A673 (cell line): ENCODE results near the gene CDYL. TPM values are rescaled to one million over a fixed set of nuclear protein-coding genes. Genes with fewer than 3 reads are reported as not detected.

Experiments used
- BruUV-seq: library from RNA; stranded (reverse); fragments of 400-500 nt; replicated peaks from 2 replicates; lab custom pipeline; 2021; lab: Mats Ljungman, UMichigan
- CTCF ChIA-PET: fragments of 300-600 bp; sonication (Branson Sonifier 250); formaldehyde crosslinking; loops from one replicate; lab custom pipeline; 2022; ENCODE audit warnings: antibody characterized with exemption; lab: Charles Lee
- POLR2A ChIA-PET: fragments of 300-600 bp; sonication (Branson Sonifier 250); formaldehyde crosslinking; loops from one replicate; lab custom pipeline; 2022; ENCODE audit warnings: antibody characterized with exemption; ENCODE audit not compliant: low non-redundant PET; lab: Charles Lee
- DNase-seq: peaks from one replicate; pipeline ENCODE4 v3.0.0-alpha.2; 2015; ENCODE audit warnings: low spot score
- H3K27ac ChIP-seq: fragments of 200-600 bp; sonication (generic); 2 replicates; pipeline ENCODE4 v1.5.1; 2016; ENCODE audit warnings: mixed run types, low read depth, mild to moderate bottlenecking, mixed read lengths, antibody characterized with exemption, low read length; ENCODE audit not compliant: poor library complexity, severe bottlenecking
- H3K27me3 ChIP-seq: fragments of 200-600 bp; sonication (generic); replicated peaks from 2 replicates; pipeline ENCODE4 v1.6.1; 2017; ENCODE audit warnings: mixed run types, low read depth, mild to moderate bottlenecking, mixed read lengths, antibody characterized with exemption, low read length; ENCODE audit not compliant: insufficient read depth, poor library complexity
- H3K36me3 ChIP-seq: fragments of 200-600 bp; sonication (generic); 2 replicates; pipeline ENCODE4 v1.6.1; 2016; ENCODE audit warnings: mixed run types, mild to moderate bottlenecking, mixed read lengths, antibody characterized with exemption, low read length; ENCODE audit not compliant: insufficient read depth, poor library complexity, severe bottlenecking
- H3K4me1 ChIP-seq: fragments of 200-600 bp; sonication (generic); 2 replicates; pipeline ENCODE4 v1.6.1; 2017; ENCODE audit warnings: mixed run types, mild to moderate bottlenecking, mixed read lengths, antibody characterized with exemption, low read length; ENCODE audit not compliant: insufficient read depth, poor library complexity, severe bottlenecking
- H3K4me3 ChIP-seq: fragments of 200-600 bp; sonication (generic); 2 replicates; pipeline ENCODE4 v1.5.1; 2016; ENCODE audit warnings: low read depth, mixed run types, mild to moderate bottlenecking, mixed read lengths, low read length; ENCODE audit not compliant: poor library complexity, severe bottlenecking
- H3K9me3 ChIP-seq: fragments of 200-600 bp; sonication (generic); 2 replicates; pipeline ENCODE4 v1.6.1; 2016; ENCODE audit warnings: mixed run types, low read depth, mild to moderate bottlenecking, mixed read lengths, antibody characterized with exemption, low read length; ENCODE audit not compliant: poor library complexity, severe bottlenecking
- EZH2 ChIP-seq: fragments of 200-600 bp; sonication (generic); IDR thresholded peaks from 2 replicates; pipeline ENCODE4 v1.6.1; 2017; ENCODE audit warnings: borderline replicate concordance, low read depth, mild to moderate bottlenecking, mixed read lengths, antibody characterized with exemption, low read length; ENCODE audit not compliant: poor library complexity, severe bottlenecking
- intact Hi-C: fragments of 100-400 bp; cut with micrococcal nuclease; formaldehyde crosslinking; loops from one replicate; pipeline ENCODE4 v1.10.0; 2022; ENCODE audit not compliant: unreplicated experiment
- total RNA-seq: library from RNA; stranded (reverse); gene quantifications from 2 replicates; pipeline ENCODE4 v1.2.3, GENCODE V29; 2021
- TF ChIP-seq, protein P1 (sequence below): fragments of 300-800, 200-600 bp; sonication (generic); conservative IDR thresholded peaks from 2 replicates; pipeline ENCODE4 v1.5.1; 2017; ENCODE audit warnings: low read depth, mild to moderate bottlenecking, antibody characterized with exemption, low read length, moderate library complexity, mixed read lengths

Gene CDYL
- total RNA-seq, 1 experiment from 2014 or later: 57.6 TPM

DNA sequence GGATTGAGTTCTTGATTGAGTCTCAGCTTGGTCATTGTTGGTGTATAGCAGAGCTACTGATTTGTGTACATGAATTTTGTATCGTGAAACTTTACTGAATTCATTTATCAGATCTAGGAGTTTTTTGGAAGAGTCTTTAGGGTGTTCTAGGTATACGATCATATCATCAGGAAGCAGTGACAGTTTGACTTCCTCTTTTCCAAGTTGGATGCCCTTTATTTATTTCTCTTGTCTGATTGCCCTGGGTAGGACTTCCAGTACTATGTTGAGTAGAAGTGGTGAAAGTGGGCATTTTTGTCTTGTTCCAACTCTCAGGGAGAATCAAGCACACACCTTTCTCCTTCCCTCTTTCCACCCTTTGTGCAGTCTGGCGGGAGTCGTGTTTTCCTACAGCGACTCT is 201.3 kb downstream of the CDYL start:
- Histone ChIP-seq H3K27ac (no peak overlapping the region), H3K9me3 (peaks cover 6% of the 10 kb centered on the region), H3K4me3 (no peak overlapping the region), H3K4me1 (peaks cover 12% of the 10 kb centered on the region), H3K27me3 (no peaks in the 10 kb centered on the region), H3K36me3 (no peaks in the 10 kb centered on the region)
- no peak for DNase-seq
- TF ChIP-seq EZH2: no peak
- TF ChIP-seq, protein P1, sequence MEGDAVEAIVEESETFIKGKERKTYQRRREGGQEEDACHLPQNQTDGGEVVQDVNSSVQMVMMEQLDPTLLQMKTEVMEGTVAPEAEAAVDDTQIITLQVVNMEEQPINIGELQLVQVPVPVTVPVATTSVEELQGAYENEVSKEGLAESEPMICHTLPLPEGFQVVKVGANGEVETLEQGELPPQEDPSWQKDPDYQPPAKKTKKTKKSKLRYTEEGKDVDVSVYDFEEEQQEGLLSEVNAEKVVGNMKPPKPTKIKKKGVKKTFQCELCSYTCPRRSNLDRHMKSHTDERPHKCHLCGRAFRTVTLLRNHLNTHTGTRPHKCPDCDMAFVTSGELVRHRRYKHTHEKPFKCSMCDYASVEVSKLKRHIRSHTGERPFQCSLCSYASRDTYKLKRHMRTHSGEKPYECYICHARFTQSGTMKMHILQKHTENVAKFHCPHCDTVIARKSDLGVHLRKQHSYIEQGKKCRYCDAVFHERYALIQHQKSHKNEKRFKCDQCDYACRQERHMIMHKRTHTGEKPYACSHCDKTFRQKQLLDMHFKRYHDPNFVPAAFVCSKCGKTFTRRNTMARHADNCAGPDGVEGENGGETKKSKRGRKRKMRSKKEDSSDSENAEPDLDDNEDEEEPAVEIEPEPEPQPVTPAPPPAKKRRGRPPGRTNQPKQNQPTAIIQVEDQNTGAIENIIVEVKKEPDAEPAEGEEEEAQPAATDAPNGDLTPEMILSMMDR: no peak
- no TSS peak for BruUV-seq
- intact Hi-C loops: no loop called here
- POLR2A ChIA-PET: no interaction called here
- CTCF ChIA-PET: no interaction called here

DNA sequence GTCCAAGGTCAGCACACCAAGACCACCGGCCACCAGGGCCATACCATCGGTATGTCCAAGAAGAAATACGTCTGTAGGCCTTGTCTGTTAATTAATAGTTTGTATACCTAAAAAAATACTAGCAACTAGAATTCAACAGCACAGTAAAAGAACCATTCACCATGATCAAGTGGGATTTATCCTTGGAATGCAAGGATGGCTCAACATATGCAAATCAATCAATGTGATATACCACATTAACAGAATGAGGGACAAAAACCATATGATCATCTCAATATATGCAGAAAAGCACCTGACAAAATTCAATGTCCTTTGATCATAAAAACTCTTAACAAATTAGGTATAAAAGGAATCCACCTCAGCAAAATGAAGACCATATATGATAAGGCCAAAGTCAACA is 203.2 kb downstream of the CDYL start:
- DNase-seq: no peak
- no peak overlapping the region for H3K27ac ChIP-seq
- no peaks in the 10 kb centered on the region for H3K36me3 ChIP-seq
- intact Hi-C loops: no loop called here
- no peaks in the 10 kb centered on the region for H3K27me3 ChIP-seq
- no peak overlapping the region for H3K4me3 ChIP-seq
- CTCF ChIA-PET: no interaction called here
- peaks cover 8% of the 10 kb centered on the region for H3K4me1 ChIP-seq
- POLR2A ChIA-PET: no interaction called here
- peaks cover 6% of the 10 kb centered on the region for H3K9me3 ChIP-seq
- BruUV-seq: no TSS peak
- TF ChIP-seq, protein P1: no peak
- no peak for TF ChIP-seq EZH2

DNA sequence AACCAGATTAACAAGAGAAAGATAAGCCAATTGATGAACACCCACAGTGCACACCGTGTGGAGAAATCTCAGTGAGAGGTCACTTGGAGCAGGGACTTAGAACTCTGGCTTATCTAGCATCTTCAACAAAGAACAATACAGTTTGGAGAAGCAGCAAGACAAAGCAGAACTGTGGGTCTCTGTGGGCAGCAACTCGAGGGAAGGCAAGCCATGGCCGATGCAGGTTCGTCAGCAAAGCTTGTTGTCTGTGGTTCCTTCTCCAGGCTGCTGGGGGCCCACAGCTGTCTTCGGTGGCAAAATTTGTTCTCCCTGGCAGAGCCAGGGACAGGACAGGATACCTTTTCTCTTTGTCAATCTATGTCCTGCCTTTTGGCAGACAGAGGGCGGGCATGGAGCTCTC is 205.6 kb downstream of the CDYL start:
- BruUV-seq: no TSS peak
- Histone ChIP-seq H3K4me3 (no peak overlapping the region), H3K4me1 (peaks cover 12% of the 10 kb centered on the region), H3K27ac (no peak overlapping the region), H3K36me3 (no peaks in the 10 kb centered on the region), H3K9me3 (peaks cover 4% of the 10 kb centered on the region), H3K27me3 (no peaks in the 10 kb centered on the region)
- TF ChIP-seq, protein P1: no peak
- no peak for TF ChIP-seq EZH2
- intact Hi-C loops: no loop called here
- ChIA-PET CTCF (interaction anchor here (0.5 kb wide), 1 partner anchor 936 kb away, joined by 4 read pairs; no protein-coding TSS in a partner anchor), POLR2A (no interaction called here)
- DNase-seq: no peak
